BJ (cell line): Measurements from ENCODE around the gene RAPGEF6. TPM values are rescaled to one million over a fixed set of nuclear protein-coding genes. Genes with fewer than 3 reads are reported as not detected.
"Not testable (repeated sequence)": the region's sequence is repeated elsewhere in the genome, so short reads cannot be mapped to it uniquely, and the experiment has no call there.

Experiments used
- CTCF ChIA-PET: fragments of 350-600 bp; formaldehyde crosslinking; extraction: SDS; loops from one replicate; lab custom pipeline; 2021; ENCODE audit warnings: antibody characterized with exemption, inconsistent platforms; lab: Yijun Ruan, JAX
- POLR2A ChIA-PET: fragments of 300-600 bp; sonication (Branson Sonifier 250); formaldehyde crosslinking; extraction: SDS; loops from one replicate; lab custom pipeline; 2021; ENCODE audit warnings: antibody characterized with exemption; lab: Charles Lee
- DNase-seq: peaks from one replicate; pipeline ENCODE4 v3.0.0-alpha.2; 2011; ENCODE audit warnings: low read depth
- H3K27me3 ChIP-seq: 2 replicates; pipeline ENCODE4 v1.6.0; 2011; ENCODE audit warnings: low read length; ENCODE audit not compliant: control insufficient read depth, insufficient read depth
- H3K36me3 ChIP-seq: 2 replicates; pipeline ENCODE4 v1.5.1; 2011; ENCODE audit warnings: low read length; ENCODE audit not compliant: control insufficient read depth, insufficient read depth
- H3K4me3 ChIP-seq: 2 replicates; pipeline ENCODE4 v1.5.1; 2011; ENCODE audit warnings: low read depth, mild to moderate bottlenecking, control low read depth, low read length
- CTCF ChIP-seq: IDR thresholded peaks from 2 replicates; pipeline ENCODE4 v1.5.1; 2011; ENCODE audit warnings: low read depth, mild to moderate bottlenecking, control low read depth, inconsistent platforms, low read length, moderate library complexity; ENCODE audit not compliant: insufficient read depth
- polyA plus RNA-seq: library from polyadenylated mRNA; depleted of rRNA; stranded (reverse); fragments of >200 nt; gene quantifications from 2 replicates; pipeline ENCODE4 v1.2.3, GENCODE V29; 2011

RAPGEF6 gene
- polyA plus RNA-seq, 1 experiment = 6.2 TPM

GRCh38 chr5:131630208-131630962 is 4.6 kb downstream of the RAPGEF6 start:
- no peaks in the 10 kb centered on the region for H3K27me3 ChIP-seq
- DNase-seq = no peak
- H3K4me3 ChIP-seq = no peak overlapping the region
- no peaks in the 10 kb centered on the region for H3K36me3 ChIP-seq
- TF ChIP-seq CTCF = no peak
- ChIA-PET POLR2A (no interaction called here), CTCF (interaction anchor here (1.4 to 2.0 kb wide), 2 partner anchors 41 to 377 kb away, joined by 3 to 7 read pairs; no protein-coding TSS in a partner anchor)

- POLR2A ChIA-PET = no interaction called here
- no peak overlapping the region for H3K4me3 ChIP-seq
- CTCF ChIA-PET = interaction anchor here (0.6 kb wide), 1 partner anchor 127 kb away, joined by 3 read pairs; no protein-coding TSS in a partner anchor
- no peaks in the 10 kb centered on the region for H3K27me3 ChIP-seq
- no peak for DNase-seq
- no peaks in the 10 kb centered on the region for H3K36me3 ChIP-seq
- TF ChIP-seq CTCF = no peak
These were observed 6.0 kb downstream of the RAPGEF6 start for GRCh38 chr5:131628990-131629389.

GRCh38 chr5:131627207-131627865 is 7.7 kb downstream of the RAPGEF6 start:
- ChIA-PET CTCF (interaction anchor here (0.5 kb wide), 1 partner anchor 196 kb away, joined by 3 read pairs; no protein-coding TSS in a partner anchor), POLR2A (interaction anchor here (0.7 kb wide), 1 partner anchor 812 kb away, joined by 4 read pairs; no protein-coding TSS in a partner anchor)
- Histone ChIP-seq H3K36me3 (no peaks in the 10 kb centered on the region), H3K4me3 (no peak overlapping the region), H3K27me3 (no peaks in the 10 kb centered on the region)
- TF ChIP-seq CTCF = no peak
- DNase-seq = no peak

- H3K27me3 ChIP-seq = no peaks in the 10 kb centered on the region
- H3K36me3 ChIP-seq = no peaks in the 10 kb centered on the region
- no peak for TF ChIP-seq CTCF
- no peak overlapping the region for H3K4me3 ChIP-seq
- ChIA-PET CTCF (interaction anchor here (0.6 kb wide), 1 partner anchor 24 kb away, joined by 3 read pairs; no protein-coding TSS in a partner anchor), POLR2A (no interaction called here)
- DNase-seq = no peak
These were observed 12.4 kb downstream of the RAPGEF6 start for GRCh38 chr5:131622633-131623032.

- CTCF ChIA-PET = interaction anchor here (1.2 kb wide), 1 partner anchor 446 kb away, joined by 3 read pairs; no protein-coding TSS in a partner anchor
- H3K36me3 ChIP-seq, POLR2A ChIA-PET: not testable (repeated sequence)
These were observed 13.9 kb downstream of the RAPGEF6 start for GRCh38 chr5:131621164-131621563.

More at GRCh38 chr5:131621164-131621563, 13.9 kb downstream of the RAPGEF6 start:
- not testable (repeated sequence) for DNase-seq, H3K4me3 ChIP-seq, H3K27me3 ChIP-seq
